ENCODE measurements around the gene DCLK1. TPM values are rescaled to one million over a fixed set of nuclear protein-coding genes. Genes with fewer than 3 reads are reported as not detected.
A peak's percentile ranks its signal among the peaks of the same experiment; 100 is the strongest.

DCLK1 gene
- total and polyA plus RNA-seq, 2 experiments from 2014 or later: 0.16 to 2.9 TPM

GRCh38 chr13:35964863-35965180 is 166.4 kb downstream of the DCLK1 start:
- Histone ChIP-seq H3K4me3 (no peak overlapping the region), H3K9me2 (replicated peaks; ENCODE audit: insufficient read depth) (no peaks in the 10 kb centered on the region), H3K27me3 (no peaks in the 10 kb centered on the region), H3K27ac (peak overlapping the region; percentile 33), H3K4me2 (no peak overlapping the region), H3K4me1 (ENCODE audit: insufficient read depth) (no peaks in the 10 kb centered on the region), H3K36me3 (replicated peaks; ENCODE audit: insufficient read depth, low read depth) (no peaks in the 10 kb centered on the region), H3K9me3 (ENCODE audit: low read depth) (no peaks in the 10 kb centered on the region), H2AFZ (no peak overlapping the region), H4K20me1 (ENCODE audit: insufficient read depth, poor library complexity, severe bottlenecking) (no peaks in the 10 kb centered on the region), H3K79me2 (no peaks in the 10 kb centered on the region)
- 34% methylated on average over 4 of the region's 4 CpGs for WGBS (ENCODE audit: low lambda C conversion rate, missing lambda C conversion rate)
- DNase-seq (ENCODE audit: low spot score): peak; percentile 41
- TF ChIP-seq CTCF (IDR thresholded peaks at IDR 0.05; ENCODE audit: poor library complexity) (no peak), EZH2phosphoT487 (IDR thresholded peaks at IDR 0.05; ENCODE audit: low read depth, severe bottlenecking, unreplicated experiment) (no peak), EZH2 (IDR thresholded peaks at IDR 0.05; ENCODE audit: borderline replicate concordance) (no peak)

- H3K27ac ChIP-seq: peak overlapping the region; percentile 6
- no peak for DNase-seq (ENCODE audit: low spot score)
- no peaks in the 10 kb centered on the region for H3K9me2 ChIP-seq (replicated peaks; ENCODE audit: insufficient read depth)
- H3K27me3 ChIP-seq: no peaks in the 10 kb centered on the region
- H2AFZ ChIP-seq: no peak overlapping the region
- H3K4me2 ChIP-seq: no peak overlapping the region
- H3K4me3 ChIP-seq: no peak overlapping the region
- H3K36me3 ChIP-seq (replicated peaks; ENCODE audit: insufficient read depth, low read depth): no peaks in the 10 kb centered on the region
- no peaks in the 10 kb centered on the region for H4K20me1 ChIP-seq (ENCODE audit: insufficient read depth, poor library complexity, severe bottlenecking)
- 73% methylated on average over 6 of the region's 6 CpGs for WGBS (ENCODE audit: low lambda C conversion rate, missing lambda C conversion rate)
- no peaks in the 10 kb centered on the region for H3K4me1 ChIP-seq (ENCODE audit: insufficient read depth)
- H3K79me2 ChIP-seq: no peaks in the 10 kb centered on the region
- TF ChIP-seq EZH2 (IDR thresholded peaks at IDR 0.05; ENCODE audit: borderline replicate concordance) (no peak), EZH2phosphoT487 (IDR thresholded peaks at IDR 0.05; ENCODE audit: low read depth, severe bottlenecking, unreplicated experiment) (no peak), CTCF (IDR thresholded peaks at IDR 0.05; ENCODE audit: poor library complexity) (no peak)
- H3K9me3 ChIP-seq (ENCODE audit: low read depth): no peaks in the 10 kb centered on the region
Observed at GRCh38 chr13:35964011-35964862, 166.9 kb downstream of the DCLK1 start.

- TF ChIP-seq CTCF (IDR thresholded peaks at IDR 0.05; ENCODE audit: poor library complexity) (peak; percentile 51), EZH2phosphoT487 (IDR thresholded peaks at IDR 0.05; ENCODE audit: low read depth, severe bottlenecking, unreplicated experiment) (no peak)
- no peaks in the 10 kb centered on the region for H3K36me3 ChIP-seq (replicated peaks; ENCODE audit: insufficient read depth, low read depth)
- H3K4me3 ChIP-seq: no peak overlapping the region
- 90% methylated on average over 5 of the region's 5 CpGs for WGBS (ENCODE audit: low lambda C conversion rate, missing lambda C conversion rate)
- DNase-seq (ENCODE audit: low spot score): no peak
- H3K9me2 ChIP-seq (replicated peaks; ENCODE audit: insufficient read depth): no peaks in the 10 kb centered on the region
- no peak overlapping the region for H3K4me2 ChIP-seq
- no peak overlapping the region for H2AFZ ChIP-seq
- no peaks in the 10 kb centered on the region for H3K4me1 ChIP-seq (ENCODE audit: insufficient read depth)
- H3K79me2 ChIP-seq: no peaks in the 10 kb centered on the region
- no peaks in the 10 kb centered on the region for H4K20me1 ChIP-seq (ENCODE audit: insufficient read depth, poor library complexity, severe bottlenecking)
- no peaks in the 10 kb centered on the region for H3K9me3 ChIP-seq (ENCODE audit: low read depth)
- no peak overlapping the region for H3K27ac ChIP-seq
- no peaks in the 10 kb centered on the region for H3K27me3 ChIP-seq
Observed at GRCh38 chr13:35961461-35962220, 169.5 kb downstream of the DCLK1 start.

Measured in hepatocyte (in vitro differentiated cells).